ENCODE measurements around the gene HINFP. TPM values are rescaled to one million over a fixed set of nuclear protein-coding genes. Genes with fewer than 3 reads are reported as not detected.
A peak's percentile ranks its signal among the peaks of the same experiment; 100 is the strongest.

The HINFP gene
- total RNA-seq, 4 donors from 2014 or later, result 13.5 to 27.6 (median 15.4) TPM

DNA sequence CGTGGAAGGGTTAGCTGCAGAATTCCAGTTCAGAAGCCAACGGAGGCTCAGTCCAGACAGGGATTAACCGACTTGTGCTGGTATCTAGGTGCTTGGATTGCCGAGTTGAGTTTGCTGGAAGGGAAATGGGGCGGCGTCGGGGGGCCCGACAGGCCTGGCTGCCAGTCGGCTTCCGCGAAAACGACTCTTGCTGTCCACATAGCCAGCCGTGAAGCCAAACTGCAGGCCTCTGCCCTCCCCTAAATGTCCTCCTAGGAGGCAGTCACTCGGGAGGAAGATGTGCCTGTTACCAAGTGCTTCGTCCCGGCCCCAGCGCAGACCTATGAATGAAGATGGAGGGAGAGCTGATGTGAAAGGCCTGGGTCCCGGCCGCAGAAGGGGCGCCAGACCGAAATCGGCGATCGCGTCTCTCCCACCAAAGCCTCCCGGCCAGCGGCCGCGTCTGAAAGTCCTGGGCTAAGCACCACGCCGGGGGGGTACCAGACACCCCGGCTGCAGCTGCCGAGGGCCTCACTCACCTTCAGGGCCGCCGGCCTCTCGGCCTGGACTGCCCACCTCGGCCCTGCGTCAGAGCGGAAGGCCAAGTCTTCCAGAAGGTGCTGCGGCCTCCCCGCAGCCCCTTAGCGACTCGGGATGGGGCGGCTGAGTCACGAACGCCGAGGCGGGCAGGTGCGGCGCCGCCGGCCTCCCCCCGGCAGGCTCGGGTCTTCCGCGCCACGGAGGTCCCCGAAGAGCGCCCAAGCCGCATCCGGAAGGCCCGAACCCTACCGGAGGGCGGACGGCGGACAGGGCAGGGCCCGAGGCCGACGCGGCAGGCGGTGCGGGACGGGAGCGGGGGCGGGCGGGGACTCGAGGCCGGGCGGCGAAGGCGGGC is 27.2 kb upstream of the HINFP start:
- DNase-seq, result peak; percentile 41 to 44
- Histone ChIP-seq H3K4me1 (peaks cover 0 to 4% of the 10 kb centered on the region in 2 donors), H3K9me3 (no peaks in the 10 kb centered on the region), H3K36me3 (no peaks in the 10 kb centered on the region), H3K4me3 (peak overlapping the region; percentile 66 to 77), H3K27me3 (no peaks in the 10 kb centered on the region), H3K27ac (peak overlapping the region; percentile 97)
- TF ChIP-seq POLR2A (IDR thresholded peaks at IDR 0.05), result no peak
- no peak for TF ChIP-seq CTCF (IDR thresholded peaks at IDR 0.05)
- intact Hi-C loops (cut with DNase I; ENCODE audit: low total_unique reads), result loop anchor here (10.0 kb wide), 1 partner anchor 241 kb away; the partner anchor contains the start of gene RNF26

- intact Hi-C loops (cut with DNase I; ENCODE audit: low total_unique reads), result loop anchor here (10.0 kb wide), 1 partner anchor 240 kb away; the partner anchor contains the start of gene RNF26
- peaks cover 0 to 4% of the 10 kb centered on the region in 2 donors for H3K4me1 ChIP-seq
- H3K9me3 ChIP-seq, result no peaks in the 10 kb centered on the region
- no peaks in the 10 kb centered on the region for H3K27me3 ChIP-seq
- peak; percentile 82 to 83 for DNase-seq
- TF ChIP-seq CTCF (IDR thresholded peaks at IDR 0.05), result peak; percentile 62 to 78 (median 75)
- TF ChIP-seq POLR2A (IDR thresholded peaks at IDR 0.05), result no peak
- H3K27ac ChIP-seq, result peak overlapping the region; percentile 97
- H3K36me3 ChIP-seq, result no peaks in the 10 kb centered on the region
- H3K4me3 ChIP-seq, result peak overlapping the region; percentile 66 to 77
Observed at GRCh38 chr11:119094816-119095065, 26.6 kb upstream of the HINFP start.

- no peaks in the 10 kb centered on the region for H3K27me3 ChIP-seq
- intact Hi-C loops (cut with DNase I; ENCODE audit: low total_unique reads), result loop anchor here (10.0 kb wide), 1 partner anchor 240 kb away; the partner anchor contains the start of gene RNF26
- no peaks in the 10 kb centered on the region for H3K36me3 ChIP-seq
- TF ChIP-seq POLR2A (IDR thresholded peaks at IDR 0.05) (peak; percentile 95 to 99), CTCF (IDR thresholded peaks at IDR 0.05) (no peak)
- peaks cover 0 to 6% of the 10 kb centered on the region in 2 donors for H3K4me1 ChIP-seq
- H3K4me3 ChIP-seq, result peak overlapping the region; percentile 66 to 77
- peak; percentile 99 to 100 for DNase-seq
- H3K9me3 ChIP-seq, result no peaks in the 10 kb centered on the region
- H3K27ac ChIP-seq, result peak overlapping the region; percentile 97
Observed at GRCh38 chr11:119095066-119095880, 26.1 kb upstream of the HINFP start.

DNA sequence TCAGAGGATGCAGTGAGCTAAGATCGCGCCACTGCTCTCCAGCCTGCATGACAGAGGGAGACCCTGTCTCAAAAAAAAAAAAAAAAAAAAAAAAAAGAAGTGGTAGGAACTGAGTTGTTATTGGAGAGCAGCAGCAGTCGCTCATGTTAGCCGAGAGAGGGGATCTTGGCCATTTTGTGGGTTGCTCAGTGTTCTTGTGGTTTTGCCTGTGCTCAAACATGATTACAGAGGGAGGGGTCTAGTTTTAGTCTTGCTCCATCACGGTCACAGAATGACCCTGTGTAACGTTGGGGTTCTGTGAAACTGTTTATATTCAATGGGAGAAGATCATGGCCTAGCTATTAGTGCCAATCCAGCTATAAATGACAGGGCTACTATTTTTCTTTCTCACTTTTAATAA is 21.7 kb upstream of the HINFP start:
- peaks cover 0 to 12% of the 10 kb centered on the region in 2 donors for H3K4me1 ChIP-seq
- H3K4me3 ChIP-seq, result no peak overlapping the region
- intact Hi-C loops (cut with DNase I; ENCODE audit: low total_unique reads), result loop anchor here (10.0 kb wide), 1 partner anchor 235 kb away; the partner anchor contains the start of gene RNF26
- H3K27ac ChIP-seq, result no peak overlapping the region
- no peaks in the 10 kb centered on the region for H3K36me3 ChIP-seq
- H3K9me3 ChIP-seq, result no peaks in the 10 kb centered on the region
- no peak for DNase-seq
- no peaks in the 10 kb centered on the region for H3K27me3 ChIP-seq
- no peak for TF ChIP-seq CTCF (IDR thresholded peaks at IDR 0.05)
- TF ChIP-seq POLR2A (IDR thresholded peaks at IDR 0.05), result no peak
